HCT116 (cell line): Measurements from ENCODE around the gene ATG9A. TPM values are rescaled to one million over a fixed set of nuclear protein-coding genes. Genes with fewer than 3 reads are reported as not detected.
A peak's percentile ranks its signal among the peaks of the same experiment; 100 is the strongest.

Source experiments
- ATAC-seq: fragments of 200-7000 bp; cut with Tn5 transposase; 2 replicates; pipeline ENCODE4 v1.9.1; 2020; ENCODE audit warnings: mild to moderate bottlenecking, moderate library complexity
- BruUV-seq: library from RNA; stranded (reverse); fragments of 400-500 nt; replicated peaks from 2 replicates; lab custom pipeline; 2021; lab: Mats Ljungman, UMichigan
- CTCF ChIA-PET: fragments of 300-600 bp; sonication (Branson Sonifier 250); formaldehyde crosslinking; loops from one replicate; lab custom pipeline; 2021; ENCODE audit warnings: antibody characterized with exemption; lab: Charles Lee
- POLR2A ChIA-PET: fragments of 300-600, 350-600 bp; sonication (Branson Sonifier 250); formaldehyde crosslinking; loops from one replicate; lab custom pipeline; 2021; ENCODE audit warnings: antibody characterized with exemption; lab: Charles Lee
- RAD21 ChIA-PET, 2 experiments: fragments of 300-600 bp; sonication (Branson Sonifier 250); formaldehyde crosslinking; loops; one replicate each; lab custom pipeline; 2023; ENCODE audit warnings: low total read pairs in 2 of 2; ENCODE audit not compliant: uncharacterized antibody in 2 of 2, unreplicated experiment in 2 of 2, low non-redundant PET in 1 of 2; lab: Charles Lee
- DNase-seq: peaks from one replicate; pipeline ENCODE4 v3.0.0-alpha.2; 2010; ENCODE audit warnings: low read depth, low spot score
- H2AFZ ChIP-seq: fragments of 200-600 bp; shearing (Covaris generic), sonication (generic); 2 replicates; pipeline ENCODE4 v1.6.1; 2017; ENCODE audit warnings: low read depth, mixed run types, mixed read lengths, antibody characterized with exemption, low read length; ENCODE audit not compliant: poor library complexity, severe bottlenecking
- H3K27ac ChIP-seq: 2 replicates; pipeline ENCODE4 v1.5.1; 2012; ENCODE audit warnings: low read depth, low read length
- H3K27me3 ChIP-seq: fragments of 200-600 bp; sonication (generic); 2 replicates; pipeline ENCODE4 v1.6.1; 2016; ENCODE audit warnings: mixed run types, low read length, mixed read lengths; ENCODE audit not compliant: insufficient read depth
- H3K36me3 ChIP-seq, 2 experiments: fragments of 200-500 bp in 1 of 2; fragments of 200-600 bp in 1 of 2; sonication (Bioruptor generic) in 1 of 2; sonication (generic) in 1 of 2; 2 replicates each; pipeline versions ENCODE4 v1.5.1 to v1.6.1; 2014 to 2016; ENCODE audit warnings: low read length in 2 of 2, inconsistent platforms in 1 of 2, mixed read lengths in 1 of 2, mixed run types in 1 of 2; ENCODE audit not compliant: insufficient read depth in 2 of 2, control insufficient read depth in 1 of 2
- H3K4me1 ChIP-seq, 2 experiments: fragments of 200-600 bp in 1 of 2; sonication (generic) in 1 of 2; 2 replicates each; pipeline versions ENCODE4 v1.5.1 to v1.6.1; 2012 to 2017; ENCODE audit warnings: low read length in 2 of 2, inconsistent platforms in 1 of 2, mild to moderate bottlenecking in 1 of 2, mixed read lengths in 1 of 2, mixed run types in 1 of 2, moderate library complexity in 1 of 2; ENCODE audit not compliant: insufficient read depth in 2 of 2, control insufficient read depth in 1 of 2
- H3K4me2 ChIP-seq: fragments of 200-600 bp; sonication (generic); 2 replicates; pipeline ENCODE4 v1.6.1; 2017; ENCODE audit warnings: mixed run types, low read length, mixed read lengths
- H3K4me3 ChIP-seq, 2 experiments: fragments of 200-600 bp in 1 of 2; sonication (generic) in 1 of 2; replicated peaks in 1 of 2; 2 replicates each; pipeline ENCODE4 v1.5.1; 2011 to 2016; ENCODE audit warnings: low read length in 2 of 2, control low read depth in 1 of 2, low read depth in 1 of 2, mild to moderate bottlenecking in 1 of 2, mixed read lengths in 1 of 2, mixed run types in 1 of 2
- H3K79me2 ChIP-seq: fragments of 200-600 bp; sonication (generic); 2 replicates; pipeline ENCODE4 v1.6.1; 2017; ENCODE audit warnings: mild to moderate bottlenecking, mixed run types, low read length, moderate library complexity, mixed read lengths; ENCODE audit not compliant: insufficient read depth
- H3K9ac ChIP-seq: fragments of 200-600 bp; sonication (generic); 2 replicates; pipeline ENCODE4 v1.6.1; 2016; ENCODE audit warnings: low read length, mixed read lengths
- H3K9me2 ChIP-seq: fragments of 200-600 bp; sonication (generic), shearing (Covaris generic); 2 replicates; pipeline ENCODE4 v1.6.1; 2017; ENCODE audit warnings: mixed run types, mild to moderate bottlenecking, moderate library complexity; ENCODE audit not compliant: insufficient read depth
- H3K9me3 ChIP-seq, 2 experiments: fragments of 200-500 bp in 1 of 2; fragments of 200-600 bp in 1 of 2; sonication (Bioruptor generic) in 1 of 2; sonication (generic) in 1 of 2; 2 replicates each; pipeline ENCODE4 v1.6.1; 2014 to 2017; ENCODE audit warnings: low read length in 2 of 2, mixed read lengths in 2 of 2, inconsistent platforms in 1 of 2, low read depth in 1 of 2, mild to moderate bottlenecking in 1 of 2, mixed run types in 1 of 2, moderate library complexity in 1 of 2; ENCODE audit not compliant: control insufficient read depth in 1 of 2, insufficient read depth in 1 of 2
- H4K20me1 ChIP-seq: fragments of 200-600 bp; sonication (generic), shearing (Covaris generic); 2 replicates; pipeline ENCODE4 v1.6.1; 2017; ENCODE audit warnings: mixed run types, mild to moderate bottlenecking, moderate library complexity; ENCODE audit not compliant: insufficient read depth
- CEBPB ChIP-seq: IDR thresholded peaks from 2 replicates; pipeline ENCODE4 v1.6.1; 2012; ENCODE audit warnings: low read depth
- EZH2 ChIP-seq: fragments of 200-600 bp; sonication (generic); IDR thresholded peaks from 2 replicates; pipeline ENCODE4 v1.6.1; 2017; ENCODE audit warnings: antibody characterized with exemption, mixed run types
- JUND ChIP-seq: IDR thresholded peaks from 2 replicates; pipeline ENCODE4 v1.6.1; 2012
- POLR2AphosphoS5 ChIP-seq: IDR thresholded peaks from 2 replicates; pipeline ENCODE4 v1.6.1; 2011; ENCODE audit warnings: mild to moderate bottlenecking, low read depth, low read length, moderate library complexity
- RAD21 ChIP-seq: IDR thresholded peaks from 2 replicates; pipeline ENCODE4 v1.6.1; 2012; ENCODE audit warnings: low read depth, mild to moderate bottlenecking
- SP1 ChIP-seq: IDR thresholded peaks from 2 replicates; pipeline ENCODE4 v1.6.1; 2012; ENCODE audit warnings: low read depth
- ZFX ChIP-seq: fragments of 450-650 bp; IDR thresholded peaks from 2 replicates; pipeline ENCODE4 v1.6.1; 2017
- intact Hi-C: fragments of 100-400 bp; cut with micrococcal nuclease; formaldehyde crosslinking; loops from 2 replicates; pipeline ENCODE4 v1.10.0; 2022
- total RNA-seq: library from RNA; stranded (reverse); gene quantifications from one replicate; pipeline ENCODE4 v1.2.1, GENCODE V29; 2021; ENCODE audit not compliant: unreplicated experiment
- TF ChIP-seq, protein P1 (sequence below): IDR thresholded peaks from 2 replicates; pipeline ENCODE4 v1.6.1; 2011; ENCODE audit warnings: mild to moderate bottlenecking, low read length, moderate library complexity; ENCODE audit not compliant: insufficient replicate concordance; ENCODE audit errors: extremely low read depth
- TF ChIP-seq, protein P2 (sequence below): IDR thresholded peaks from 2 replicates; pipeline ENCODE4 v1.6.1; 2012
- TF ChIP-seq, protein P3 (sequence below): IDR thresholded peaks from 2 replicates; pipeline ENCODE4 v1.6.1; 2012; ENCODE audit warnings: low read depth
- TF ChIP-seq, protein P4 (sequence below): IDR thresholded peaks from 2 replicates; pipeline ENCODE4 v1.6.1; 2012

ATG9A gene
- total RNA-seq, 1 experiment from 2014 or later: 51.8 TPM

DNA sequence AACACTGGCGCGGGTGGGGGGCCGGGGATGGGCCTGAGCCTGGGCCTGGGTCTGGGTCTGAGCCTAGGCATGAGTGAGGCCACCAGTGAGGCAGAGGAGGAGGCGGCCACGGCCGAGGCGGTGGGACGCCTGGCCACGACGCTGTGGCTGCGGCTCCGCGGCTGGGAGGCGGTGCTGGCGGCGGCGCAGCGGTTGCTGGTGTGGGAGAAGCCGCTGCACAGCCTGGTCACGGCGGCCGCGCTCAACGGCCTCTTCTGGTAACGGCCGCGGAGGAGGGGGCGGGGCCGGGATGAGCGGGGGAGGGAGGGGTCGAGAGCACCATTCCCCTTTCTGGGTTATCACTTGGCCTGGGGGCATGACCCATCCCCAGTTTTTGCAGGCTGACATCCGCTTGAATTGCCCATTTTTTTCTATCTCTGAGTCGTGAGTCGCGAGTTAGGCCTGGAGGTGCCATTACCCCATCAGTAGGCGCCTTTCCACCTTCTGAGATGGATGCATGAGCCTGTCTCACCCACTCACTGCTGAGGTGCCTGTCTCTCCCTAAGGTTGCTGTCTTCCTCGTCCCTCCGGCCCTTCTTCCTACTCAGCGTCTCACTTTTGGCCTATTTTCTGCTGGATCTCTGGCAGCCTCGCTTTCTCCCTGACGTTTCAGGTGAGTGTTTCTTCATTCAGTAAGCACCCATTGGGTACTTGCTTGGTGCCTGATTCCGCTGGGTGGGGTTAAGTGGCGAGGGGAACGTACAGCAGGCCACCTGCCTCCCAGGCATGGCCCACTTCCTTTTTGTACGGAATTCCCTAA lies 50.9 kb downstream of the ATG9A start:
- H4K20me1 ChIP-seq: no peaks in the 10 kb centered on the region
- no peak for TF ChIP-seq SP1
- TF ChIP-seq ZFX: peak; percentile 66
- TF ChIP-seq, all 23 proteins: peak for 1
- Histone ChIP-seq H3K4me2 (peak overlapping the region; percentile 98), H2AFZ (no peak overlapping the region), H3K9me2 (no peaks in the 10 kb centered on the region), H3K4me3 (peak overlapping the region; percentile 70 to 93), H3K36me3 (peaks cover 13 to 20% of the 10 kb centered on the region in 2 experiments; a peak in 3 of 4 replicates), H3K9me3 (no peaks in the 10 kb centered on the region), H3K79me2 (peaks cover 23% of the 10 kb centered on the region), H3K4me1 (peaks cover 10 to 27% of the 10 kb centered on the region in 2 experiments), H3K9ac (peak overlapping the region; percentile 85), H3K27ac (peak overlapping the region; percentile 97), H3K27me3 (no peaks in the 10 kb centered on the region)
- POLR2A ChIA-PET: no interaction called here
- CTCF ChIA-PET: no interaction called here
- RAD21 ChIA-PET: no interaction called here
- DNase-seq (no peak), ATAC-seq (peak; percentile 23)
- intact Hi-C loops: loop anchor here (5.0 to 10.0 kb wide), 2 partner anchors 209 to 356 kb away; partner anchors contain the start of gene DNPEP
- BruUV-seq: no TSS peak

DNA sequence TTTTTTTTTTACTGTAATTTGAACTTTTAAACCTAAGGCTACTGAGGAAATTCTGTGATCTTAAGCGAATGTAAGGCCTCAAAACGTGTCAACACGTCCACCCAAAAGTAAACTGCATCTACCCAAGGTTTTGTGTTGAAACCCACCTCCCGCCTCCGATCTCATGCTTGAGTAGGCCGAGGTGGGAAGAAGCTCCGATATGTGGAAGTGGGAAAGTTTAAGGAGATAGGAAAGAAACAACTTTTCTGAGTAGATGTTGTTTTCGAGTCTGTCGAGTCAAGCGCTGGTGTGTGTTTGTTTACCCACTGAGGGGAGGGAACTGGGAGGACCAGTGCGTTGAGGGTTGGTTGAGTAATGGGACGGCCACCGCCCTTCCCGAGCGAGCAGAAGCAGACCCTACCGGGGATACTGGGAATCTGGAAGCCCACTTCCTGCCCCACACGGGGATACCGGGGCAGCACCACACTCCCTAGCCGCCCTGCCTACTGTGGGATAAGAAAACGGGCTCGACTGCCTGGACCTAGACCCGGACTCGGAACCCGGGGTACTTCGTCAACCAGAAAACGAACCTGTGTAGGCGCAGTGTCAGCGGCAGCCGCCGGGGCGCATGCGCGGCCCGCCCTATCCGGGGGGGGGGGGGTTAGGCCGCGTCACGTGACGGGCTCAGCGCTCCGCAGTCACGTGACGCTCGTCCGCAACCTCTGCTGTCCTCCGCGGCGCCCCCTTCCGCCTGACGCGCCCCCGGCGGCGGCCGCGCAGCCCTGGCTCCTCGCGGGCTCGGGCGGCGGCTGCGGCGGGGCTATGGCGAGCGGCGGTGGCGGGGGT lies 51.7 kb downstream of the ATG9A start, which contains the start of gene RETREG2:
TSS of gene RETREG2 (plus strand) at position 724 of the 825 bp plus-strand sequence. CDS start at position 802, 78 bp downstream.
- ChIA-PET POLR2A (no interaction called here), RAD21 (no interaction called here), CTCF (no interaction called here)
- peak within 1 kb of the TSS; percentile 87 to 93 for H3K4me3 ChIP-seq
- peak within 1 kb of the TSS; percentile 85 for H3K9ac ChIP-seq
- ATAC-seq (peak; percentile 68), DNase-seq (peak; percentile 84)
- H3K9me2 ChIP-seq: no peaks in the 10 kb centered on the region
- no peak within 1 kb of the TSS for H2AFZ ChIP-seq
- H4K20me1 ChIP-seq: no peaks in the 10 kb centered on the region
- intact Hi-C loops: loop anchor here (2.0 to 10.0 kb wide), 3 partner anchors 29 to 357 kb away; partner anchors contain the start of genes DNPEP and ZFAND2B
- BruUV-seq: TSS peak; percentile 46
- H3K36me3 ChIP-seq: peaks cover 5 to 17% of the 10 kb centered on the region in 2 experiments; a peak in 3 of 4 replicates
- H3K79me2 ChIP-seq: peaks cover 23% of the 10 kb centered on the region
- H3K4me1 ChIP-seq: peaks cover 10 to 27% of the 10 kb centered on the region in 2 experiments
- peak within 1 kb of the TSS; percentile 97 for H3K27ac ChIP-seq
- peak within 1 kb of the TSS; percentile 98 for H3K4me2 ChIP-seq
- H3K27me3 ChIP-seq: no peaks in the 10 kb centered on the region
- H3K9me3 ChIP-seq: no peaks in the 10 kb centered on the region
- TF ChIP-seq SP1 (no peak), CEBPB (no peak), JUND (no peak), POLR2AphosphoS5 (peak; percentile 96), RAD21 (no peak), EZH2 (no peak)
- TF ChIP-seq, protein P1, sequence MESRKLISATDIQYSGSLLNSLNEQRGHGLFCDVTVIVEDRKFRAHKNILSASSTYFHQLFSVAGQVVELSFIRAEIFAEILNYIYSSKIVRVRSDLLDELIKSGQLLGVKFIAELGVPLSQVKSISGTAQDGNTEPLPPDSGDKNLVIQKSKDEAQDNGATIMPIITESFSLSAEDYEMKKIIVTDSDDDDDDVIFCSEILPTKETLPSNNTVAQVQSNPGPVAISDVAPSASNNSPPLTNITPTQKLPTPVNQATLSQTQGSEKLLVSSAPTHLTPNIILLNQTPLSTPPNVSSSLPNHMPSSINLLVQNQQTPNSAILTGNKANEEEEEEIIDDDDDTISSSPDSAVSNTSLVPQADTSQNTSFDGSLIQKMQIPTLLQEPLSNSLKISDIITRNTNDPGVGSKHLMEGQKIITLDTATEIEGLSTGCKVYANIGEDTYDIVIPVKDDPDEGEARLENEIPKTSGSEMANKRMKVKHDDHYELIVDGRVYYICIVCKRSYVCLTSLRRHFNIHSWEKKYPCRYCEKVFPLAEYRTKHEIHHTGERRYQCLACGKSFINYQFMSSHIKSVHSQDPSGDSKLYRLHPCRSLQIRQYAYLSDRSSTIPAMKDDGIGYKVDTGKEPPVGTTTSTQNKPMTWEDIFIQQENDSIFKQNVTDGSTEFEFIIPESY: no peak
- TF ChIP-seq, protein P2, sequence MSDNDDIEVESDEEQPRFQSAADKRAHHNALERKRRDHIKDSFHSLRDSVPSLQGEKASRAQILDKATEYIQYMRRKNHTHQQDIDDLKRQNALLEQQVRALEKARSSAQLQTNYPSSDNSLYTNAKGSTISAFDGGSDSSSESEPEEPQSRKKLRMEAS: no peak
- TF ChIP-seq, protein P3, sequence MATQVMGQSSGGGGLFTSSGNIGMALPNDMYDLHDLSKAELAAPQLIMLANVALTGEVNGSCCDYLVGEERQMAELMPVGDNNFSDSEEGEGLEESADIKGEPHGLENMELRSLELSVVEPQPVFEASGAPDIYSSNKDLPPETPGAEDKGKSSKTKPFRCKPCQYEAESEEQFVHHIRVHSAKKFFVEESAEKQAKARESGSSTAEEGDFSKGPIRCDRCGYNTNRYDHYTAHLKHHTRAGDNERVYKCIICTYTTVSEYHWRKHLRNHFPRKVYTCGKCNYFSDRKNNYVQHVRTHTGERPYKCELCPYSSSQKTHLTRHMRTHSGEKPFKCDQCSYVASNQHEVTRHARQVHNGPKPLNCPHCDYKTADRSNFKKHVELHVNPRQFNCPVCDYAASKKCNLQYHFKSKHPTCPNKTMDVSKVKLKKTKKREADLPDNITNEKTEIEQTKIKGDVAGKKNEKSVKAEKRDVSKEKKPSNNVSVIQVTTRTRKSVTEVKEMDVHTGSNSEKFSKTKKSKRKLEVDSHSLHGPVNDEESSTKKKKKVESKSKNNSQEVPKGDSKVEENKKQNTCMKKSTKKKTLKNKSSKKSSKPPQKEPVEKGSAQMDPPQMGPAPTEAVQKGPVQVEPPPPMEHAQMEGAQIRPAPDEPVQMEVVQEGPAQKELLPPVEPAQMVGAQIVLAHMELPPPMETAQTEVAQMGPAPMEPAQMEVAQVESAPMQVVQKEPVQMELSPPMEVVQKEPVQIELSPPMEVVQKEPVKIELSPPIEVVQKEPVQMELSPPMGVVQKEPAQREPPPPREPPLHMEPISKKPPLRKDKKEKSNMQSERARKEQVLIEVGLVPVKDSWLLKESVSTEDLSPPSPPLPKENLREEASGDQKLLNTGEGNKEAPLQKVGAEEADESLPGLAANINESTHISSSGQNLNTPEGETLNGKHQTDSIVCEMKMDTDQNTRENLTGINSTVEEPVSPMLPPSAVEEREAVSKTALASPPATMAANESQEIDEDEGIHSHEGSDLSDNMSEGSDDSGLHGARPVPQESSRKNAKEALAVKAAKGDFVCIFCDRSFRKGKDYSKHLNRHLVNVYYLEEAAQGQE: no peak
- TF ChIP-seq, protein P4, sequence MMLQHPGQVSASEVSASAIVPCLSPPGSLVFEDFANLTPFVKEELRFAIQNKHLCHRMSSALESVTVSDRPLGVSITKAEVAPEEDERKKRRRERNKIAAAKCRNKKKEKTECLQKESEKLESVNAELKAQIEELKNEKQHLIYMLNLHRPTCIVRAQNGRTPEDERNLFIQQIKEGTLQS: no peak
